ENCODE measurements around the gene RPAIN.
A peak's percentile ranks its signal among the peaks of the same experiment; 100 is the strongest.

RPAIN gene

GRCh38 chr17:5419959-5420653, at the start of gene RPAIN:
RPAIN (plus strand) TSS chr17:5420182; CDS start chr17:5420211, 29 bp downstream.
- H3K4me1 ChIP-seq (ENCODE audit: insufficient read depth, low read length) = peaks cover 13% of the 10 kb centered on the region
- peak within 1 kb of the TSS; percentile 76 to 81 for H3K4me3 ChIP-seq (ENCODE audit: low read depth in 1 of 2, low read length in 2 of 2)
- no peaks in the 10 kb centered on the region for H3K9me3 ChIP-seq (ENCODE audit: low read length)
- H3K27me3 ChIP-seq (ENCODE audit: control insufficient read depth in 1 of 2, insufficient read depth in 2 of 2, low read length in 2 of 2) = no peaks in the 10 kb centered on the region
- peak within 1 kb of the TSS; percentile 73 for H3K27ac ChIP-seq (ENCODE audit: low read depth, low read length)
- peak within 1 kb of the TSS; percentile 75 for H3K9ac ChIP-seq (ENCODE audit: low read length)
- H3K36me3 ChIP-seq (ENCODE audit: insufficient read depth, low read length) = peaks cover 39% of the 10 kb centered on the region

GRCh38 chr17:5370411-5370810, 49.6 kb upstream of the RPAIN start:
- Histone ChIP-seq H3K4me1 (ENCODE audit: insufficient read depth, low read length) (no peaks in the 10 kb centered on the region), H3K36me3 (ENCODE audit: insufficient read depth, low read length) (peaks cover 48% of the 10 kb centered on the region), H3K9me3 (ENCODE audit: low read length) (no peaks in the 10 kb centered on the region), H3K9ac (ENCODE audit: low read length) (no peak overlapping the region), H3K27ac (ENCODE audit: low read depth, low read length) (no peak overlapping the region), H3K27me3 (ENCODE audit: control insufficient read depth in 1 of 2, insufficient read depth in 2 of 2, low read length in 2 of 2) (no peaks in the 10 kb centered on the region), H3K4me3 (ENCODE audit: low read depth in 1 of 2, low read length in 2 of 2) (no peak overlapping the region)

GRCh38 chr17:5373112-5373511, 46.9 kb upstream of the RPAIN start:
- H3K36me3 ChIP-seq (ENCODE audit: insufficient read depth, low read length) = peaks cover 64% of the 10 kb centered on the region
- no peak overlapping the region for H3K27ac ChIP-seq (ENCODE audit: low read depth, low read length)
- no peaks in the 10 kb centered on the region for H3K27me3 ChIP-seq (ENCODE audit: control insufficient read depth in 1 of 2, insufficient read depth in 2 of 2, low read length in 2 of 2)
- no peak overlapping the region for H3K9ac ChIP-seq (ENCODE audit: low read length)
- H3K4me1 ChIP-seq (ENCODE audit: insufficient read depth, low read length) = no peaks in the 10 kb centered on the region
- no peak overlapping the region for H3K4me3 ChIP-seq (ENCODE audit: low read depth in 1 of 2, low read length in 2 of 2)
- H3K9me3 ChIP-seq (ENCODE audit: low read length) = no peaks in the 10 kb centered on the region

GRCh38 chr17:5378566-5379207, 41.3 kb upstream of the RPAIN start:
- no peak overlapping the region for H3K9ac ChIP-seq (ENCODE audit: low read length)
- no peak overlapping the region for H3K27ac ChIP-seq (ENCODE audit: low read depth, low read length)
- peaks cover 86% of the 10 kb centered on the region for H3K36me3 ChIP-seq (ENCODE audit: insufficient read depth, low read length)
- H3K9me3 ChIP-seq (ENCODE audit: low read length) = no peaks in the 10 kb centered on the region
- no peak overlapping the region for H3K4me3 ChIP-seq (ENCODE audit: low read depth in 1 of 2, low read length in 2 of 2)
- H3K27me3 ChIP-seq (ENCODE audit: control insufficient read depth in 1 of 2, insufficient read depth in 2 of 2, low read length in 2 of 2) = no peaks in the 10 kb centered on the region
- H3K4me1 ChIP-seq (ENCODE audit: insufficient read depth, low read length) = no peaks in the 10 kb centered on the region

- no peaks in the 10 kb centered on the region for H3K9me3 ChIP-seq (ENCODE audit: low read length)
- no peaks in the 10 kb centered on the region for H3K27me3 ChIP-seq (ENCODE audit: control insufficient read depth in 1 of 2, insufficient read depth in 2 of 2, low read length in 2 of 2)
- no peak overlapping the region for H3K9ac ChIP-seq (ENCODE audit: low read length)
- no peak overlapping the region for H3K4me3 ChIP-seq (ENCODE audit: low read depth in 1 of 2, low read length in 2 of 2)
- H3K27ac ChIP-seq (ENCODE audit: low read depth, low read length) = no peak overlapping the region
- no peaks in the 10 kb centered on the region for H3K4me1 ChIP-seq (ENCODE audit: insufficient read depth, low read length)
- peaks cover 89% of the 10 kb centered on the region for H3K36me3 ChIP-seq (ENCODE audit: insufficient read depth, low read length)
Observed at GRCh38 chr17:5379351-5380107, 40.5 kb upstream of the RPAIN start.

- no peaks in the 10 kb centered on the region for H3K9me3 ChIP-seq (ENCODE audit: low read length)
- no peaks in the 10 kb centered on the region for H3K27me3 ChIP-seq (ENCODE audit: control insufficient read depth in 1 of 2, insufficient read depth in 2 of 2, low read length in 2 of 2)
- H3K4me3 ChIP-seq (ENCODE audit: low read depth in 1 of 2, low read length in 2 of 2) = no peak overlapping the region
- H3K9ac ChIP-seq (ENCODE audit: low read length) = no peak overlapping the region
- H3K36me3 ChIP-seq (ENCODE audit: insufficient read depth, low read length) = peaks cover 91% of the 10 kb centered on the region
- no peaks in the 10 kb centered on the region for H3K4me1 ChIP-seq (ENCODE audit: insufficient read depth, low read length)
- no peak overlapping the region for H3K27ac ChIP-seq (ENCODE audit: low read depth, low read length)
Observed at GRCh38 chr17:5380491-5381135, 39.4 kb upstream of the RPAIN start.

GRCh38 chr17:5381542-5381941, 38.4 kb upstream of the RPAIN start:
- Histone ChIP-seq H3K27ac (ENCODE audit: low read depth, low read length) (no peak overlapping the region), H3K4me3 (ENCODE audit: low read depth in 1 of 2, low read length in 2 of 2) (no peak overlapping the region), H3K9ac (ENCODE audit: low read length) (no peak overlapping the region), H3K36me3 (ENCODE audit: insufficient read depth, low read length) (peaks cover 94% of the 10 kb centered on the region), H3K27me3 (ENCODE audit: control insufficient read depth in 1 of 2, insufficient read depth in 2 of 2, low read length in 2 of 2) (no peaks in the 10 kb centered on the region), H3K9me3 (ENCODE audit: low read length) (no peaks in the 10 kb centered on the region), H3K4me1 (ENCODE audit: insufficient read depth, low read length) (no peaks in the 10 kb centered on the region)

GRCh38 chr17:5391678-5392077, 28.3 kb upstream of the RPAIN start:
- no peak overlapping the region for H3K27ac ChIP-seq (ENCODE audit: low read depth, low read length)
- H3K4me3 ChIP-seq (ENCODE audit: low read depth in 1 of 2, low read length in 2 of 2) = no peak overlapping the region
- H3K9ac ChIP-seq (ENCODE audit: low read length) = no peak overlapping the region
- no peaks in the 10 kb centered on the region for H3K27me3 ChIP-seq (ENCODE audit: control insufficient read depth in 1 of 2, insufficient read depth in 2 of 2, low read length in 2 of 2)
- no peaks in the 10 kb centered on the region for H3K4me1 ChIP-seq (ENCODE audit: insufficient read depth, low read length)
- H3K9me3 ChIP-seq (ENCODE audit: low read length) = no peaks in the 10 kb centered on the region
- H3K36me3 ChIP-seq (ENCODE audit: insufficient read depth, low read length) = peaks cover 72% of the 10 kb centered on the region

GRCh38 chr17:5396612-5397011, 23.4 kb upstream of the RPAIN start:
- Histone ChIP-seq H3K9me3 (ENCODE audit: low read length) (no peaks in the 10 kb centered on the region), H3K36me3 (ENCODE audit: insufficient read depth, low read length) (peaks cover 60% of the 10 kb centered on the region)

GRCh38 chr17:5399767-5400166, 20.2 kb upstream of the RPAIN start:
- no peaks in the 10 kb centered on the region for H3K4me1 ChIP-seq (ENCODE audit: insufficient read depth, low read length)
- H3K27me3 ChIP-seq (ENCODE audit: control insufficient read depth in 1 of 2, insufficient read depth in 2 of 2, low read length in 2 of 2) = no peaks in the 10 kb centered on the region
- H3K4me3 ChIP-seq (ENCODE audit: low read depth in 1 of 2, low read length in 2 of 2) = no peak overlapping the region
- no peak overlapping the region for H3K9ac ChIP-seq (ENCODE audit: low read length)
- no peak overlapping the region for H3K27ac ChIP-seq (ENCODE audit: low read depth, low read length)
- peaks cover 60% of the 10 kb centered on the region for H3K36me3 ChIP-seq (ENCODE audit: insufficient read depth, low read length)
- H3K9me3 ChIP-seq (ENCODE audit: low read length) = no peaks in the 10 kb centered on the region

More at GRCh38 chr17:5396612-5397011, 23.4 kb upstream of the RPAIN start:
- Histone ChIP-seq H3K9ac (ENCODE audit: low read length) (no peak overlapping the region), H3K4me3 (ENCODE audit: low read depth in 1 of 2, low read length in 2 of 2) (no peak overlapping the region), H3K4me1 (ENCODE audit: insufficient read depth, low read length) (no peaks in the 10 kb centered on the region), H3K27ac (ENCODE audit: low read depth, low read length) (no peak overlapping the region), H3K27me3 (ENCODE audit: control insufficient read depth in 1 of 2, insufficient read depth in 2 of 2, low read length in 2 of 2) (no peaks in the 10 kb centered on the region)

GRCh38 chr17:5405400-5405799, 14.6 kb upstream of the RPAIN start:
- Histone ChIP-seq H3K4me1 (ENCODE audit: insufficient read depth, low read length) (no peaks in the 10 kb centered on the region), H3K4me3 (ENCODE audit: low read depth in 1 of 2, low read length in 2 of 2) (no peak overlapping the region), H3K9me3 (ENCODE audit: low read length) (no peaks in the 10 kb centered on the region), H3K36me3 (ENCODE audit: insufficient read depth, low read length) (peaks cover 74% of the 10 kb centered on the region), H3K9ac (ENCODE audit: low read length) (no peak overlapping the region), H3K27me3 (ENCODE audit: control insufficient read depth in 1 of 2, insufficient read depth in 2 of 2, low read length in 2 of 2) (no peaks in the 10 kb centered on the region), H3K27ac (ENCODE audit: low read depth, low read length) (no peak overlapping the region)
